ENCODE results near the gene TSPAN18. TPM values are rescaled to one million over a fixed set of nuclear protein-coding genes. Genes with fewer than 3 reads are reported as not detected.

TSPAN18 gene
- total RNA-seq, 2 experiments from 2014 or later: 5.8 to 8.2 TPM

- Mint-ChIP-seq H3K36me3 (no peaks in the 10 kb centered on the region), H3K27me3 (no peaks in the 10 kb centered on the region), H3K9me3 (no peaks in the 10 kb centered on the region), H3K4me3 (no peak overlapping the region), H3K27ac (no peak overlapping the region), H3K4me1 (ENCODE audit: low read depth) (no peaks in the 10 kb centered on the region)
- CTCF ChIA-PET: no interaction called here
- intact Hi-C loops (cut with micrococcal nuclease): no loop called here
- POLR2A ChIA-PET: no interaction called here
- DNase-seq: no peak
Observed at GRCh38 chr11:44876906-44877305, 150.1 kb downstream of the TSPAN18 start.

- Mint-ChIP-seq H3K27me3 (no peaks in the 10 kb centered on the region), H3K9me3 (no peaks in the 10 kb centered on the region), H3K4me1 (ENCODE audit: low read depth) (peaks cover 2% of the 10 kb centered on the region), H3K27ac (no peak overlapping the region), H3K4me3 (no peak overlapping the region), H3K36me3 (no peaks in the 10 kb centered on the region)
- intact Hi-C loops (cut with micrococcal nuclease): no loop called here
- DNase-seq: no peak
- ChIA-PET CTCF (no interaction called here), POLR2A (no interaction called here)
Observed at GRCh38 chr11:44877571-44878497, 151.1 kb downstream of the TSPAN18 start.

DNA sequence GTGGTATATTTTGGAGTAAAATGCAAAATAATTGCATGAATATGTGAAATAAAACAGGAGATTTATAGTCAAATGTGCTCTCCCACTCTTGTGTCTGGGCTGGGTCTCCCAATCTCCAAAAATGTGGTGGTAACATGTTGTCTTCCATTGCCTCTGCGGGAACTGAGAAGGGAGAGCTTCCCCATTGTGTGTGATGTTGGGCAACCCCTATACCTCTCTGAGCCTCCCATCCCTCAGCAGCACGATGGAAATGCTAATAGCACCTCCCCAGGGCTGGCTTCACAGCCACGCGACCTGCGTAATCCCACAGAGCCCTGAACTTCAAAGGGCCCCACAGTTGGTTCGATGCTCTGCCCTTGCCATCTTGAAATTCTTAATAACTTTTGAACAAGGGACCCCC lies 151.9 kb downstream of the TSPAN18 start:
- Mint-ChIP-seq H3K27ac (no peak overlapping the region), H3K4me3 (no peak overlapping the region), H3K36me3 (no peaks in the 10 kb centered on the region), H3K9me3 (no peaks in the 10 kb centered on the region), H3K4me1 (ENCODE audit: low read depth) (peaks cover 9% of the 10 kb centered on the region), H3K27me3 (no peaks in the 10 kb centered on the region)
- POLR2A ChIA-PET: no interaction called here
- intact Hi-C loops (cut with micrococcal nuclease): no loop called here
- CTCF ChIA-PET: no interaction called here
- DNase-seq: no peak

- intact Hi-C loops (cut with micrococcal nuclease): no loop called here
- no peaks in the 10 kb centered on the region for H3K36me3 Mint-ChIP-seq
- H3K27me3 Mint-ChIP-seq: no peaks in the 10 kb centered on the region
- H3K4me3 Mint-ChIP-seq: no peak overlapping the region
- no peak for DNase-seq
- H3K9me3 Mint-ChIP-seq: no peaks in the 10 kb centered on the region
- POLR2A ChIA-PET: no interaction called here
- CTCF ChIA-PET: no interaction called here
- peaks cover 9% of the 10 kb centered on the region for H3K4me1 Mint-ChIP-seq (ENCODE audit: low read depth)
- no peak overlapping the region for H3K27ac Mint-ChIP-seq
Observed at GRCh38 chr11:44879432-44879831, 152.7 kb downstream of the TSPAN18 start.

- ChIA-PET POLR2A (no interaction called here), CTCF (no interaction called here)
- peaks cover 9% of the 10 kb centered on the region for H3K4me1 Mint-ChIP-seq (ENCODE audit: low read depth)
- no peaks in the 10 kb centered on the region for H3K36me3 Mint-ChIP-seq
- no peaks in the 10 kb centered on the region for H3K27me3 Mint-ChIP-seq
- intact Hi-C loops (cut with micrococcal nuclease): no loop called here
- no peak overlapping the region for H3K27ac Mint-ChIP-seq
- H3K4me3 Mint-ChIP-seq: no peak overlapping the region
- H3K9me3 Mint-ChIP-seq: no peaks in the 10 kb centered on the region
- DNase-seq: no peak
Observed at GRCh38 chr11:44880511-44880910, 153.7 kb downstream of the TSPAN18 start.

DNA sequence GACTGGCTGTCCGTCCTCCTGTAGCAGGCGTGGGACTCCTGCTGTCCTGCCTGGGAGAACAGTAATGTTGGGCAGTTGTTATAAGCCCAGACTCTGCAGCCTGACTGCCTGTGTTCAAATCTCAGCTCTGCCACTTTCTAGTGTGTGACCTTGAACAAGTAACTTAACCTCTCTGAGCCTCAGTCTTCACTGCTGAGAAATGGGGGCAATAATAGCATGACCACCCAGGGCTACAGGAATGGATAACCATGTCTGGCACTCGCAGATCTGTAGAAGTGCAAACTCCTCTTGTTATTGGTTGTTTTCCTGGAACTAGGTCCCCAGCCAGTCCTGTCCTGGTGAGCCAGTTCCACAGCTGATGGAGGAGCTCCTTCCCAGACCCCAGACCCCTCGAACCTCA lies 154.2 kb downstream of the TSPAN18 start:
- ChIA-PET CTCF (no interaction called here), POLR2A (no interaction called here)
- Mint-ChIP-seq H3K4me3 (no peak overlapping the region), H3K36me3 (no peaks in the 10 kb centered on the region), H3K9me3 (no peaks in the 10 kb centered on the region), H3K27ac (no peak overlapping the region), H3K4me1 (ENCODE audit: low read depth) (peaks cover 9% of the 10 kb centered on the region), H3K27me3 (no peaks in the 10 kb centered on the region)
- no peak for DNase-seq
- intact Hi-C loops (cut with micrococcal nuclease): no loop called here

- H3K36me3 Mint-ChIP-seq: no peaks in the 10 kb centered on the region
- no peak overlapping the region for H3K27ac Mint-ChIP-seq
- ChIA-PET POLR2A (no interaction called here), CTCF (no interaction called here)
- no peak overlapping the region for H3K4me3 Mint-ChIP-seq
- H3K4me1 Mint-ChIP-seq (ENCODE audit: low read depth): peaks cover 9% of the 10 kb centered on the region
- H3K9me3 Mint-ChIP-seq: no peaks in the 10 kb centered on the region
- H3K27me3 Mint-ChIP-seq: no peaks in the 10 kb centered on the region
- DNase-seq: peak; percentile 32
- intact Hi-C loops (cut with micrococcal nuclease): loop anchor here (1.0 kb wide), 1 partner anchor 154 kb away; no protein-coding TSS in a partner anchor
Observed at GRCh38 chr11:44883277-44883676, 156.5 kb downstream of the TSPAN18 start.

- intact Hi-C loops (cut with micrococcal nuclease): no loop called here
- POLR2A ChIA-PET: no interaction called here
- no peaks in the 10 kb centered on the region for H3K27me3 Mint-ChIP-seq
- H3K27ac Mint-ChIP-seq: no peak overlapping the region
- H3K36me3 Mint-ChIP-seq: peaks cover 2% of the 10 kb centered on the region
- H3K4me3 Mint-ChIP-seq: no peak overlapping the region
- peaks cover 9% of the 10 kb centered on the region for H3K4me1 Mint-ChIP-seq (ENCODE audit: low read depth)
- H3K9me3 Mint-ChIP-seq: no peaks in the 10 kb centered on the region
- CTCF ChIA-PET: interaction anchor here (0.6 to 2.2 kb wide), 3 partner anchors 27 to 172 kb away, joined by 3 to 6 read pairs (median 6); no protein-coding TSS in a partner anchor
- no peak for DNase-seq
Observed at GRCh38 chr11:44884056-44884455, 157.3 kb downstream of the TSPAN18 start.

DNA sequence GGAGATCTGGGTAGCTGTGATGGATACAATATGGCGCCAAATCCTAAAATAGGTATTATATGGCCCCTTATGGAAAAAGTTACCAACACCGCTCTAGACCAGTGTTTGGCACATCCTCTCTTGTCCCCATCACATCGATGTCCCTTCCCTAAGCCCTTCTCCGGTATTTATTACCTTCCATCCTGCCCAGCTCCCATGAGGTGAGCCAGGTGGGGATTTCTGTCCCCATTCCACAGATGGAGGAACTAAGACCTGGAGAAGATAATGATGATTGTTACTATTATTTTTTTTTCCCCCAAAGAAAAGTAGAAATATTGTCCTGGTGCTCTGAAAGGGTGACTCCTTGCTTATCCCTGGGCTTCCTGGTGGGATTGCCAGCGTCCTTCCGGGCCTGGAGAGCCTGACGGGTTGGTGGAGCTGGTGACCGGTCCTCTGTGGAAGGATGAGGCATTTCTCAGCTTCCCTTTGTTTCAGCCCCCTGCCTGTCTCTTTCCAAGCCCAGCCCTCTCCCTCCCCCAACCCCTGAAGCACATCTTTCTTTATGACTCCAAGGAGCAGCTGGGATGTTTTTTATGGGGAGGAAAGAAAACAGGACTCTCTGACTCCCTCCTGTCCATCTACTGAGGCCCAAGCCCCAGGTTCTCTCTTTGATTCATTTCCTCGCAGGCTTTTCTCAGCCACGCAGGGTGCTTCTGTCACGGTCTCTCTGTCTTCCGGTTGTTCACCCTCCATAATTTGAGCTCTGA lies 158.5 kb downstream of the TSPAN18 start:
- Mint-ChIP-seq H3K36me3 (peaks cover 2% of the 10 kb centered on the region), H3K4me1 (ENCODE audit: low read depth) (peaks cover 9% of the 10 kb centered on the region), H3K27me3 (no peaks in the 10 kb centered on the region), H3K27ac (no peak overlapping the region), H3K4me3 (no peak overlapping the region), H3K9me3 (no peaks in the 10 kb centered on the region)
- no peak for DNase-seq
- intact Hi-C loops (cut with micrococcal nuclease): no loop called here
- POLR2A ChIA-PET: interaction anchor here (1.1 kb wide), 1 partner anchor 17 kb away, joined by 4 read pairs; no protein-coding TSS in a partner anchor
- CTCF ChIA-PET: interaction anchor here (0.7 to 2.2 kb wide), 4 partner anchors 26 to 320 kb away, joined by 3 to 6 read pairs (median 6); no protein-coding TSS in a partner anchor

DNA sequence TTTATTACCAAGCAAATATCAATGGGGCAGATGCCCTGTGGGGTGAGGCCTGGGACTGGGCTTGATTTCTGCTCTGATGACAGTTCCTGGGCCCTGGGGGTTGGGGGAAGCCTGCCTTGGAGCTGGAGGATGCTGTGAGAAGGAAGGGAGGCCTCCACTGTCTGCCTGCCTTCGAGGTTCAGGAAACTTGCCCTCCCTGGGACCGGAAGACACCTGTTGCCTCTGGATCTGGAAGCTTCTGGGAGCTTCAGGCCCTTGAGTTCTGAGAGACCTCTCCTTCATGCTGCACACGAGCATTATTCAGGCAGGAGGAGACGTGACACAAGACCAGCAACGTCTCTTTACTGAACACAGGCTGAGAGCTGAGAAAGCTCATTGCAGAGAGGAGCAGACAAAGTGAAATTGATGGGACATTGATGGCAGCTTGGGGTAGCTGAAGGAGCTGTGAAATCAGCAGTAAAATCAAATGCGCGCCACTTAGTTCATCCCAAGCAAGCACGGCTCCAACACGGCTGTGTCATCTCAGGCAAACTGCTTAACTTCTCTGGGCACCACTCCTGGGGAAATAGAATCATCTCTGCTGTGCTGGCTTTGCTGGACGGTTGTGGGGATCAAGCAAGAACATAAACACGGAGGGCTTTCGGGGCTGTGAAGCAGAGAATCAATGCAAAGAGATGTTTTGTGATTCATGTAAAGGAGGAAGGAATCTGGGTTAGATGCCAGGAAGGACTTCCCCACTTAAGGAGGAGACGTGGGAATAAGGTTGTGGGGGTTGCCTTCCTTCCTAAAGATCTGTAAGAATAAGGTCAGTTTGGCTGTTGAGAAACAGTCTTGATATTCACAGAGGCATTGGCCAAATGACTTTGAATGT lies 159.4 kb downstream of the TSPAN18 start:
- POLR2A ChIA-PET: no interaction called here
- H3K27ac Mint-ChIP-seq: no peak overlapping the region
- H3K4me1 Mint-ChIP-seq (ENCODE audit: low read depth): peaks cover 9% of the 10 kb centered on the region

GRCh38 chr11:44886790-44887140 lies 160.0 kb downstream of the TSPAN18 start:
- H3K9me3 Mint-ChIP-seq: no peaks in the 10 kb centered on the region
- H3K36me3 Mint-ChIP-seq: peaks cover 2% of the 10 kb centered on the region
- ChIA-PET CTCF (interaction anchor here (1.0 to 2.5 kb wide), 2 partner anchors 24 to 40 kb away, joined by 3 to 6 read pairs; no protein-coding TSS in a partner anchor), POLR2A (no interaction called here)
- H3K4me3 Mint-ChIP-seq: no peak overlapping the region
- peaks cover 9% of the 10 kb centered on the region for H3K4me1 Mint-ChIP-seq (ENCODE audit: low read depth)
- no peaks in the 10 kb centered on the region for H3K27me3 Mint-ChIP-seq
- no peak overlapping the region for H3K27ac Mint-ChIP-seq
- no peak for DNase-seq
- intact Hi-C loops (cut with micrococcal nuclease): no loop called here

More for the DNA sequence above, 159.4 kb downstream of the TSPAN18 start:
- H3K9me3 Mint-ChIP-seq: no peaks in the 10 kb centered on the region
- peaks cover 2% of the 10 kb centered on the region for H3K36me3 Mint-ChIP-seq
- no peak for DNase-seq
- no peak overlapping the region for H3K4me3 Mint-ChIP-seq
- no peaks in the 10 kb centered on the region for H3K27me3 Mint-ChIP-seq
- CTCF ChIA-PET: interaction anchor here (0.9 to 2.5 kb wide), 5 partner anchors 25 to 269 kb away, joined by 3 to 6 read pairs (median 6); no protein-coding TSS in a partner anchor
- intact Hi-C loops (cut with micrococcal nuclease): no loop called here

- Mint-ChIP-seq H3K36me3 (peaks cover 2% of the 10 kb centered on the region), H3K9me3 (no peaks in the 10 kb centered on the region), H3K27ac (no peak overlapping the region), H3K4me3 (no peak overlapping the region), H3K27me3 (no peaks in the 10 kb centered on the region), H3K4me1 (ENCODE audit: low read depth) (peaks cover 13% of the 10 kb centered on the region)
- ChIA-PET CTCF (interaction anchor here (1.2 to 2.5 kb wide), 2 partner anchors 40 to 270 kb away, joined by 3 to 6 read pairs; no protein-coding TSS in a partner anchor), POLR2A (no interaction called here)
- intact Hi-C loops (cut with micrococcal nuclease): no loop called here
- DNase-seq: no peak
Observed at GRCh38 chr11:44887636-44888035, 160.9 kb downstream of the TSPAN18 start.
